GM19467 (cell line): ENCODE data around the gene TM9SF4.
A peak's percentile ranks its signal among the peaks of the same experiment; 100 is the strongest.

Source experiments
- ATAC-seq: cut with Tn5 transposase; IDR thresholded peaks from one replicate; pipeline ENCODE4 v1.9.1; 2021; ENCODE audit warnings: mild to moderate bottlenecking, moderate library complexity; ENCODE audit not compliant: unreplicated experiment

The TM9SF4 gene

GRCh38 chr20:32205843-32206759, 96.6 kb downstream of the TM9SF4 start:
- no peak for ATAC-seq

GRCh38 chr20:32206760-32207625, 97.5 kb downstream of the TM9SF4 start:
- ATAC-seq: peak; percentile 35

DNA sequence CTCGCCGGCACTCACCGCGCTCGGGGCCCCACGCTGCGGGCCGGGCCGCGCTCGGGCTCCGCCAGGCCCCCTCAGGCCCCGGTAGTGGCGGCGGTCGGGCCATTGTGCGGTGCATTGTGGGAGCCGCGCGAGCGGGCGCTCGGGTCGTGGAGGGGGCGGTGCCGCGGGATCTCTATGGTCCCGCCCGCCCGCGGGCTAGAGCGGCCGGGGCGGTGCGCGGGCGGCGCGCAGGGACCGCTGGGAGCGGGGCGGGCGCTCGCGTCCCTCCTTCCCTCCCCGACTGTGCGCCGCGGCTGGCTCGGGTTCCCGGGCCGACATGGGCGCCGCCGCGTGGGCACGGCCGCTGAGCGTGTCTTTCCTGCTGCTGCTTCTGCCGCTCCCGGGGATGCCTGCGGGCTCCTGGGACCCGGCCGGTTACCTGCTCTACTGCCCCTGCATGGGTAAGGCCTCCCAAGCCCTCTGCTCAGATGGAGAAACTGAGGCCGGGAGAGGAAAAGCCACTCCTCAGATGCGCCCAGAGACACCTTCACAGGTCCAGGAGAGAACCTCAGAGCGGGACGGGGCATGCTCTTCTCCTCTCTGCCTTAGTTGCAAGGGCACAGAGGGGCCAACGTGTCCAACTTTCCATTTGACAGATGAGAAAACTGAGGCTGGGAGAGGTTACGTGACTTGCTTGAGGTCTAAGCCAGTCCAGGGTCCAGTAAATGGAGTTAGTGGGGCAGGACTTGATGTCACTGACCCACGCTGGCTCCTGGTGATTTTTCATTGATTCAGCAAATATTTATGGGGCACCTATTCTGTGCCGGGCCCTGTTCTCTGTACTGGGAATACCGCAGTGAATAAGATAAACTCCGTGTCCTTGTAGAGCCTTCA, 98.3 kb downstream of the TM9SF4 start, which contains the start of the genes PLAGL2 and POFUT1:
PLAGL2 (minus strand) TSS at position 118 of the 873 bp plus-strand sequence. CDS start 5,565 bp downstream, outside the sequence.
POFUT1 (plus strand) TSS at position 255 of the 873 bp plus-strand sequence; CDS start at position 317, 62 bp downstream.
- peak; percentile 88 for ATAC-seq

DNA sequence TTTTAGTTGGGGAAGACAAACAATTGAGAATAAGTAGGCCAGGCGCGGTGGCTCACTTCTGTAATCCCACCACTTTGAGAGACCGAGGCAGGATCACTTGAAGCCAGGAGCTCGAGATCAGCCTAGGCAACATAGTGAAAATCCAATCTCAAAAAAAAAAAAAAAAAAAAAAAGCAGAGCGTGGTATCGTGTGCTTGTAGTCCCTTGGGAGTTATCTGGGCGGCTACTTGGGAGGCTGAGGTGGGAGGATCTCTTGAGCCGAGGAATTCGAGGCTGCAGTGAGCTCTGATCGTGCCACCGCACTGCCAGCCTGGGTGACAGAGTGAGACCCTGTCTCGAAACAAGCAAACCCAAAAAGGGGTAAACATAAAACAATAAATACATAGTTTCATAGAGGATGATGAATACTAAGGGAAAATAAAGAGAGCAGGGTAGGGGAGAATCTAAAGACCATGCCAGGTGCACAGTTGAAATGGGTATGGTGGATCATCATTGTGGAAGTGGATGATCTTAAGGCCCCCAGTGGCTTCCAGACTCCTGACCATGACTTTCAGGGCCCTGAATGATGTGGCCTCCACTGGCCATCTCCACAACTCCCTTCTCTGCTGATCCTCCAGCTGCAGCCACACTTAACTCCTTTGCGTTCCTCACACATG, 99.1 kb downstream of the TM9SF4 start:
- ATAC-seq: no peak

DNA sequence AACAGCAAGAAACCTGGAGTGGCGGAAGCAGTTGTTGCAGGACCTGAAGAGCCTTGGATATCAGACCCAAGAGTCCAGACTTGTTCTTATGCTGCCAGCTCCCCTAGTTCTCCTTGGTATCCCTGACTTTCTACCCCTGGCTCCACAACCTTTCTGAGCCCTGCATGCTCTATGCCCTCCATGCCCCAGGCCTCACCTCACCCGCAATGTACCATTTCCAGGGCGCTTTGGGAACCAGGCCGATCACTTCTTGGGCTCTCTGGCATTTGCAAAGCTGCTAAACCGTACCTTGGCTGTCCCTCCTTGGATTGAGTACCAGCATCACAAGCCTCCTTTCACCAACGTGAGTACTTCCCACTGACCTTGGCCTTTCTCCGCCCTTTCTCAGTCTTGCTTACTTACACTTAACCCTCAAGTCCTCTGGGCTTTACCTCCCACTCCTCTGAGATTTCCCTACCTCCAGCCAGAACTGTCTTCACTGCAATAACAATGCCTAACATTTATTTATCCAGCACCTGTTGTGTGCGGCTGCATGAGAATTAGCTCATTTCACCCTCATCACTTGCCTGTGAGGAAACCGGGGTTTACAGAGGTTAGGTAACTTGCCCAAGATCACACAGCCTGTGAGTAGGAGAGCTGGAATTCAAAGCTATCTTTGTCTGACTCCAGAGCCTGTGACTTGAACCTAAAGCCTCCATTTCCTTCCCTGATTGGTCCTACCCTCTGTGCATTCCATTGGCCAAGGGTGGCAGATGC, 100.5 kb downstream of the TM9SF4 start:
- ATAC-seq: no peak

GRCh38 chr20:32213870-32214269, 104.4 kb downstream of the TM9SF4 start:
- no peak for ATAC-seq

DNA sequence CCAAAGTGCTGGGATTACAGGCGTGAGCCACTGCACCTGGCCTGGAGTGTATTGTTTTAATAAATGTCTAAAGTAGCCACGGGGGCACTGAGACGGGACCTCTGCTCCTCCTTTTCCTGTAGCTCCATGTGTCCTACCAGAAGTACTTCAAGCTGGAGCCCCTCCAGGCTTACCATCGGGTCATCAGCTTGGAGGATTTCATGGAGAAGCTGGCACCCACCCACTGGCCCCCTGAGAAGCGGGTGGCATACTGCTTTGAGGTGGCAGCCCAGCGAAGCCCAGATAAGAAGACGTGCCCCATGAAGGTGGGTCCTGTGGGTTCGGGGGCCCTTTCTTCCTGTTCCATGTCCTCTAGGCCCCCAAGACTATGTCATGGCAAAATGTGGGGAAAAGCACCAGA, 105.6 kb downstream of the TM9SF4 start:
- ATAC-seq: no peak

DNA sequence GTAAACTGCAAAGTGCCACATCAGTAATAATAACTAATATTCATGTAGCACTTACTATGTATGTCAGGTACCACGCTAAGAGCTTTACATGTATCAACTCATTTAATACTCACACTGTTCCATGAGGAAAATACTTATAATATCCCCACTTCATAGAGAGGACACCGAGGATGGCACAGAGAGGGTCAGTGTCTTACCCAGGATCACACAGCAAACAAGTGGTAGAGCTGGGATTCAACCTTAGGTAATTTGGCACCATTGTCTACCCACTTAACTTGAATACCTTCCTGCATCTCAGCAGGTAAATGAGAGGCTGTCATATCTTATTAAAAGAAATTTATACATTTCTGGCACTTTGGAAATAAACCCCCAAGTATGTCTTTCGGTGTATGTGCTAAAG, 106.2 kb downstream of the TM9SF4 start:
- no peak for ATAC-seq

DNA sequence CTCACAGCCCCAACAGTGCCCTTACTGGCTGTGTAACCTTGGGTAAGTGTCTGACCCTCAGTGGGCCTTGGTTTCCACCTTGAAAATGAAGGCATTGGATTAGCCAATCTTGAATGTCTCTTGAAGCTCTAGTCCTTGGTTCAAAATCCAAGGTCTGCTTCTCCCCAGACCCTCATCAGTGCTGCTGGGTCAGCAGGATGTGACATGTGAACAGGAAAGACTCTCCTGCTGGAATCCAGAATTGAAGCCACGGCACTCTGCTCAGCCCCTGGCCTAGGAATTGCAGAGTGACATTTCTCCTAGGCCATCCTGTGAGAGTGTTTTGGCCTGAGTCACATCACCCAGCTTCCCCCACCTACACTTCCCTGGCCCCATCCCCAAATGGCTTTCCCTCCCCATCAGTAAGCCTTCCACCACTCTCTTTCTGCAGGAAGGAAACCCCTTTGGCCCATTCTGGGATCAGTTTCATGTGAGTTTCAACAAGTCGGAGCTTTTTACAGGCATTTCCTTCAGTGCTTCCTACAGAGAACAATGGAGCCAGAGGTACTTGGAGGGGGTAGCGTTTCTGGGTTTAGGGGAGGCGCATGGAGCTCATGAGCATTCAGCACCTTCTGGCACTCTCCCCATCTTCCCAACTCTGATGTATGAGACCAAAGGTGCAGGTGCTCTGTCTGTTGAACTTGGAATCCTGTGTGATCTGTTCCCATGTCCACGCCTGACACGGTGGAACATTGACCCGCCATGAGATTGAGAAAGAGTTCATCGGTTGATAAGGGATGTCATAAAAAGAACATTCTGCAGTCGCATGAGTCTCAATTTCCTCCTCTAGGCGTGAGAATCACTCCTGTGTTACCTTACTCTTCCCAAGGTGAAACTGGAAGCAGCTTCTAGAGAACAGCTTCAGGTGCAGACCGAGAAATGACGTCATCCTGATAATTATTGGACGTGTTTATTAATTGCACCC, 106.9 kb downstream of the TM9SF4 start:
- no peak for ATAC-seq
